Activated CD4-positive, alpha-beta T cell treated with anti-CD3 and anti-CD28 coated beads for 24 hours (primary cell): Measurements from ENCODE around the gene MEGF9.

Experiments used
- DNase-seq, 2 donors: peaks; one replicate each; pipeline ENCODE4 v3.0.0-alpha.2; 2020; ENCODE audit warnings: low read depth in 2 of 2

MEGF9 gene

DNA sequence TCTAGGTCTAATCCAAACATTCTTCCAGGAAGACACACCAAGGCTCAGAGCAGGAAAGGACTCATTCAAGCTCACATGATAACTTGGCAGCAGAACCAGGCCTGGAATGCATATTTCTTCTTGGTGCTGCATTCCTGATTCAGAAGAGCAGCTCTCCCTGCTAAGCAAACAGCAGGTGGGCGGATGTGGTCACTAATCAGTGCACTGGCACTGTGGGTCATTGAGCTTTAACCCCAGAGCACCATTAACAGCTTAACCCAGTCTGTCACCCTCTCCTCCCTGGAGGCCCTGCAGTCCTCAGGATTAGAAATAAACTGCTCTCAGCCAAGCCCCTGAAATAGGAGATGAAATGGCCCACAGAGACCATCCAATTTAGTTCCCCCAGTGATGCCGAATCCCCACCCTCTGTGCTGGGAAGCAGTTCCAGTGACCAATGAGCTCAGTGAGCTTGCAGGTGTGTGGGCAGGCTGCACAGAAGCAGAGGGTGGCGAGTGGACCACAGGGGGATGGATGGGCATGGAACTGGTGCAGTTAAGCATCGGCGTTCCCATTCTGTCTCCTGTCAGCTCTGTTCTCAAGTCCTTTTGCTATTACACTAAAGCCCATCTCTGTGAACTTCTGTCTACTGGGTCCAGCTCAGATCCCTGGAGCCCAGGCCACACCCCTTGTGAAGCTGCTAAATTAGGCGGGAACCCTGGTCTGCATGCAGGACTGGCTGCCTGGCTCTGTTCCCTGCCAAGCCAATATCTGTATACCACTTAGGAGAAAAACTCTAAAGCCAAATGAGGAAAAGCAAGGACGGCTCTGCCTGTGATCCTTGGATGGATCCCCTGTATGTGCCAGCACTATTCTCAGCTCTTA lies 16.6 kb upstream of the MEGF9 start:
- no peak for DNase-seq

DNA sequence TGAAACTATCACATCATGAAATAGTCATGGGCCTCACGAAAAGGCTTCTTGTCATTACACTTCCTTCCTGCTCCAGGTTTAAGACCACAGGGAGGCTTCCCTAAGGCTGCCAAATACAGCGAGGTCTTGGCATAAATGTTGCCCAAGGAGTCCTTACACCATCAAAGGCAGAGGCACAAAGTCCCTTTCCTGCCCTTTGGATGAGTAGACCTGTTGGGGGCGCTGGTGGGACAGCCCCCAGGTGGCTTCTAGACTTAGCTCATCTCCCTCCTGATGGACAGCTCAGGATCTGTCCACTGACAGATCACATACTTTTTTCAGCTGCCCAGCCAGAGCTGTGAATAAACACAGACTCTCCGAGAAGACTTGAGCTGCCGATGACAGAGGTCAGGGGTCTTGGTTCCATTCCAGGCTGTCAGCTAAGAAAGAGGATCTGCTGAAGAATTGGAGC lies 15.5 kb upstream of the MEGF9 start:
- DNase-seq = no peak

DNA sequence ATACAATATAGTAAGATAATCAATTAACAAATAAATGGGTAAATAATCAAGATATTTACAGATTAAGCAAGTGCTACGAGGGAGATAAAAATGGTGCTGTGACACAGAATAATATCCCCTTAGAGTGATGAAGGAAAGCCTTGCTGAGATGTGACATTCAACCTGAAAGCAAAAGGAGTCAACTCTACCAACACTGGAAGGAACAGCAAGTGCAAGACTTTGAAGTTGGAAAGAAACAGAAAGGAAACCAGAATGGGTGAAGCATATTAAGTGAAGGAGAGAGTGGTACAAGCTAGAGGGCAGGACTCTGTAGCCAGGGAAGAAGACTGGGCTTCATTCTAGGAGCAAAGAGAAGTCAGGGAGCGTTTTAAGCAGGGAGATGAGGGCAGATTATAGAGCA lies 12.2 kb upstream of the MEGF9 start:
- no peak for DNase-seq

DNA sequence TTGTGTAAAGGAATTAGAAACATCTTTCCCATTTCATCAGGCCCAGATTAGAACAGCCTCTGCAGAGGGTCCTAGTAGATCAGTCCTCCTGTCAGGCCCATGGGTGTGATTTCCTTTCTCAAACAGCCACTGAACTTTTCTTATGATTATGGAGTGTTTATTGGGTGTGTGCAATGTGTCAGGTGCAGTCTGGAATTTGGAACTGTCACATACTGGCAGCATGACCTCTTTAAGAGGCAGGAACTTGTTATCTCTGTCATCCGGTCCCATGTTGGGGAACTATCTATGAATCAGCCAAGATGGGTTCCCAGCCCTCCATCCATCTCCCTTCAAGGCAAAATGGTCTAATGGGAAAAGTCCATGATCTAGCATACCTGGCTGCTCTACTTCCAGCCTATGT lies 11.6 kb upstream of the MEGF9 start:
- DNase-seq = no peak

DNA sequence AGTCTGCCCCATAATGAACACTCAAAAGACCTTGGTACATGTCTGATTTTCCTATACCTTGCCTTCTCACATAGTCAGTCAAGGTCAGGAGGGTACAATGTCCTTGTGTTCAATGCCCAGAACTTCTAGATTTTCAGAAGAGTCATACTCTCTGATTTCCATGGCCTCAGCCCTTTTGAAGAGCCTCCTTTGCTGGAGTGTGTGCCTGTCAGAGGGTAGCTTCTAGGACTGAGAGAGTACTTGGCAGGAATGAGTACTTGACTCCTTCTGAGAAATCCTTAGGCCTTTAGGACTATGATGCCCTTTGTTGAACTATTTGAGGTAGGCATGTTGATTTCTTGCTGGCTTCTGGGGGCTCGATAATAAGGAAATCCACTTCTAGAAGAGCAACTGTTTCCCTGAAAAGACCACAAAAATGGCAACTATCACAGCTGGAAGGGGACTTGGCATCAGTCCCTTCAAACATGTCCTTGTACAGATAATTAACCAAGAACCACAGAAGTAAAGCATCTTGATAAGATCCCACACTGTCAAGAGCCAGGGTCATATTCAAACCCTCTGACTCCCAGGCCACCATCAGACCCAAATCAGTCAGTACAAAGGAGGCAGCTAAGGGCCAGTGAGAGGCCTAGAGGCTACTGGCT lies 10.6 kb upstream of the MEGF9 start:
- no peak for DNase-seq

DNA sequence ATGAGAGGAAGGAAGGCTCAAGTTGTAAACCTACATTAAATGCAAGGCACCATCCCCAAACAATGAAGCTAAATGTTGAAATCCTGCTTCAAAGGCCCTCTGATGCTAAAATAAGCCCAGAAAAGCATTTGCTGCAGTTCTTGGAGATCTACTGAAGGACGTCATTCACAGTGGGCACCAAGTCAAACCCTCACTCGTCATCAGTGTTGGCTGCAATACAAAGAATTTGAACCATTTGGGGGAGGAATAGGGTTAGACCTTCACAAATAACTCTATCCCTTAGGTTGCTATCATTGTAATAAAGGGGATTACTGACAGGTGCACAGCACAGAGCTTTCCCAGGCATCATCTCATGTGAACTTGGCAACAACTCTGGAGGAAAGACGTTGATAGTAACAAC lies 9.3 kb upstream of the MEGF9 start:
- DNase-seq = no peak

DNA sequence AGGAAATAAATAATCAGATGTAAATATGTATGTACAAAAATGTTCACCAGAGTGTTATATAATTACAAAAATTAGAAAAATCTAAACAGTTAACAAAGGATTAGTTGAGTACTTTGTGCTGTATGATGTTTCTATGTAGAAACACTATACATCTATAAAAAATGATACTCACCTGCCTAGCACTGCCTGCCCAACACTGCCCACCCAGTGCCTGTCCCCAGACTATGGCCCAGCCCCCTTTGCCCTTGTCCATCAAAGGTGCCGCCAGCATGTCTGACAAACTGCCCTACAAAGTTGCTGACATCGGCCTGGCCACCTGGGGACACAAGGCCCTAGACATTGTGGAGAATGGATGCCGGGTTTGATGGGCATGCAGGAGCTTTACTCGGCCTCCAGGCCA lies 6.1 kb upstream of the MEGF9 start:
- no peak for DNase-seq

DNA sequence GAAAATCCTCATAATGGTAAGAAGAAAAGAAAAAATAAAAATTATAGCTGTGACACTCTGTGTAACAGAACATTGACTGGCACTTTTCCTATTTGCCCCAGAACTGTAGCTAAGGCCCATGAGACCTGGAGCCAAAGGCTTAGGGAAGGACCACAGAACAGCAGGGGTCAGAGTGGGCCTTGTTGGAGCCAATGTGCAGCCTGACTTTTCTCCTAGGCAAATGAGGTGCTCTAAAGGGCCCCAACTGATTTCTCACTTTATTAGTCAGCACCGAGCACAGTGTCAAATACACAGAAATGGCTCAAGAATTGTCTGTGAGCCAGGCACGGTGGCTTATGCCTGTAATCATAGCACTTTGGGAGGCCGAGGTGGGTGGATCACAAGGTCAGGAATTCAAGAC lies 4.0 kb upstream of the MEGF9 start:
- DNase-seq = no peak

DNA sequence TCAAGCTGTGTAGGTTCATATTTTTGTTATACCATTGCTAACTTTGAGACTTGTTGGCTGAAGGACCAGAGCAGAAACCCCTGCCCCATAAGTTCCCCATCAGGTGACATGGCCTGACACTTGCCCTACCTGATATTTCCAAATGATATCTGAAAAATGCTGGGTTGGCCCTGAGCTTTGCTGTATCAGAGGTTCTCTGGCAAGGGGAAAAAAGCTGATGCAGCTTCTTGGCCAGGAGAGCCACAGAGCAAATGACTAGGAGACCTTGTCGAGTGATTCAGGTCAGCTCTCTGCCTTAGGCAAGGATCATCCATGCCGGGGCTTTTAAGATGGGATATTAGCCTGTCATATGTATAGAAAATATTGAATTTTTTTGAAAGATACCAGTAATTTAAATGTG lies 2.9 kb upstream of the MEGF9 start:
- no peak for DNase-seq

DNA sequence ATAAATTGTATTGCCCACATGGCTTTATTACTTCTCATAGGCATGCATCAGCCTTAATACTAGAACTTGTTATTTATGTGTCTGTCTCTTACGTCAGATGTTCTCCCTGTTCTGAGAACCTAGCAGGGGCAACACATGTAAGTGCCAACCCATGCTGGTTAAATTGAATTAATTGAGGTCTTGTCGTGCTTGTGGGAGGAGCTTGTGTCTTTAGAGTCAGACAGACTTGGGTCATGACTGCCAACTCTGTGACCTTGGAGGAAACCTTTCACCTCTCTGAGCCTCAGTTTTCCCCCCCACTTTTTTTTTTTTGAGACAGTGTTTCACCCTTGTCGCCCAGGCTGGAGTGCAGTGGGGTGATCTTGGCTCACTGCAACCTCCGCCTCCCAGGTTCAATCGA lies 2.2 kb upstream of the MEGF9 start:
- no peak for DNase-seq

DNA sequence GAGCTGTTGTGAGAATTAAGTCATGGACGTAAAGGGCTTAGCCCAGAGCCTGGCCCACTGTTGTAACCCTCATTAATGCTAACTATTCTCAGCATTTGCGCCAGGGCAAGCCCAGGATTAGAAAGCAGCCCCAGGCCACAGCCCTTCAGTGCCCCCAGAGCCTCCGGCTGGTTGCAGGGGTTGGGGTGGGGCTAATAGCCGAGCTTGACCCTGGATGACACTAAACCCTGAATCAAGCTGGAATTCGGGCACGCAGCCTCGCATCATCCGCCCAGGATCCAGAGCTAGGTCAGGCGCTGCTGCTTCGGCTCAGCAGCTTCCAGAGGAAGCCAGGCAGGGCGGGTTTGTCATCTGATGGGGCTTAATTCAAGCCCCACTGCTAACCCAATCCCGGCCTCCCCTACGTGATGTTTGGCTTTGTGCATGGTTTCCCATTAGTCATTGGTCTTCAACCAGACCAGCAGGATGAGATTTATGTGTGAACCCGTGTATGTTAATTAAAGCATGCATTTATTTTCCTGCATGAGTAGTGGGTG lies 1.2 kb upstream of the MEGF9 start:
- DNase-seq = no peak

DNA sequence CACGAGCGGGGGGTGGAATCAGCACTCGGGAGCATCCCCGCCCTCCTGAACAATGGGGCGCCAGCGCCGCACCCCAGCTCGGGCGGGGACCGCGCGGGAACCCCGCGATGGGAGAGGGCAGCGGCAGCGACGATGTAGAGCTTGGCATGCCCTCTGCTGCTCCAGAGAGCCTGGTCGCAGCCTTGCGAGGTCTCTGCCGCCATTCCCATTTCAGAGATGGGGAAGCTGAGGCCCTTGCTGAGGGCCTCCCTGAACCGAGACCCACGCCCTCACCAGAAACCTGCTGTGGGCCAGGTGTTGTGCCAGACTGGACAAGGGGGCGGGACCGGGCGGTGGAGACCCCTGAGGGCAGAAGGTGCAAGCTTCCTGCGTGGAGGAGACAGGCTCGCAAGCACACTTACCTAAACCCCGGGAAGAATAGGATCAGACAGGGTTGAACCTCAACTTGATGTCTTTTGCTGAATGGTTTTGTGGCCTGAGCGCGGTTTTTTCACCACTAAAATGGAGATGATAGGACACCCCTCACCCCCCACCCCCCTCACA lies 647 bp upstream of the MEGF9 start:
- DNase-seq = no peak

DNA sequence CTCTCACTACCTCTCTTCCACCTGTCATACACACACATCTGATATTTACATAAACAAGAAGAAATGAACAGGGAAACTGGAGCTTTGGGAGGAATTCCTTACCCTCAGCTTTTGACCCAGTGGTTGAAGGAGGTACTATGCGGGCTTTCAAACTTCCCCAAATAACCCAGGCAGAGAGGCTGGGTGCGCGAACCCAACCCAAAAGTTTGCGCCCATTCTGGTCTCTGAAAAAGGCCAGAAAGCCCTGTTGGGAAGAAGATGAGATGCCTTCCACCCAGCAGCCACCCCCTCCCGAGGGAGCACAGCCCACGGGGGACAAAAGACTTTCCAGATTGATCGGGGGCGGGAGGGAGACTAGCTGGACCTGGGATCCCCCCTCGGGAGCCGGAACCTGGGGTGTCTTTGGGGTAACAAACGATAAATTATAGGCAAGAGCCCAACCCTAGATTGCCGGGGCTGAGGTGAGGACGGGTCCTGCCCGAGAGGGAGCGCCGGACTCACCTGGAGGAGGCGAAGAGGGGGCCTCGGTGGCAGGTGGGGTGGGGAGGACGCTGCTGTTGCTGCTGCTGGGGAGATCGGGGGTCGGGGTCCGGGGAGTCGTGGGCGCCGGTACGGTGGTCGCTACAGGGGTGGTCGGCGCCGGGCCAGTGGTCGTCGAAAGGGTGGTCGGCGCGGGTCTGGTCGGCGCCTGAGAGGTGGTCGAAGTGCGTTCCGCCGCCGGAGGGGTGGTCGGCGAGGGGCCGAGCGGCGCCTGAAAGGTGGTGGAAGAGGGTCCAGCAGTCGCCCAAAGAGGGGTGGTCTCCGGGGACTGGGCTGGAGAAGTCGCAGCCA lies 798 bp downstream of the MEGF9 start:
- DNase-seq = no peak

DNA sequence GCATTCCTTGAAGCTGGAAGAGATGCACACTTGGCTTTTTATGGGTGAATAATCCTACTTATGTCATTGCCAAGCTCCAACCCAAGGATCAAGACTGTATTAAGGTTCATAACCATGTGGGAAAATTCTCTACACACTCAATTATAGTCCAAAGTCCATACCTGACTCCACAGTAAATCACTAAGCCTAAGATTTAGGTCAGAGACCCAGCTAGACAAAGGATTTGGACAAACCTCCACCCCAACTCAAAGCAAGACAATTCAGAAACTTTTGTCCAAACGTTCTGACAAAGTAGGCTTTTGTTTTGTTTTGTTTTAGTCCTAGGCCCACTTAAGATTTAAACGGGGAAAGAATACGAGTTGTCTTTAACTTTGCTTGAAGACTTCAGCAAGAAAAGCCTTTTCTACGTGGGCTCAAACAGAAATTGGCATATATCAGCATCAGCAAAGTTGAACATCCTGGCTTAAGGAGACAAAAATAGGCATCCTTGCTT lies 1.7 kb downstream of the MEGF9 start:
- DNase-seq = no peak

DNA sequence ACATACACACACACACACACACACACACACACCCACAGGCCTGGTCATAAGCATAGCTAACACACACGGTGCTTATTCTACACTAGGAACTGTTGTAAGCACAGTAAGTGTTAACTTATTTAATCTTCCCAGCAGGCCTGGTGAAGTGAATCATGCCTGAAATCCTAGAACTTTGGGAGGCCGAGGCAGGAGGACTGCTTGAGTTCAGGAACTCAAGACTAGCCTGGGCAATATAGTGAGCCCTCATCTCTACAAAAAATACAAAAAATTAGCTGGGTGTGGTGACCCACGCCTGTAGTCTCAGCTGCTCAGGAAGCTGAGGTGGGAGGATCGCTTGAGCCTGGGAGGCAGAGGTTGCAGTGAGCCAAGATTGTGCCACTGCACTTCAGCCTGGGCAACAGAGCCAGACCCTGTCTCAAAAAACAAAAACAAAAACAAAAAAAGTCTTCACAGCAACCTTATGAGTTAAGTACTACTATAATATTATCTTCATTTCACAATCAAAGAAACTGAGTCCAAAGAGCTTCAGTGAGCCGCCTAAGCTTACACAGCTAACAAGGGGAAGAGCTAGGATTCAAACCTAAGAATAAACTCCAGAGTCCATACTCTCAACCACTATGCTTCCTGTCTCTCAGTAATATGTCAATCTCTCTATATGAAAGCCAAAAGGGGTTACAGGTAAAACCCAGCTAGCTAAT lies 2.3 kb downstream of the MEGF9 start:
- no peak for DNase-seq

DNA sequence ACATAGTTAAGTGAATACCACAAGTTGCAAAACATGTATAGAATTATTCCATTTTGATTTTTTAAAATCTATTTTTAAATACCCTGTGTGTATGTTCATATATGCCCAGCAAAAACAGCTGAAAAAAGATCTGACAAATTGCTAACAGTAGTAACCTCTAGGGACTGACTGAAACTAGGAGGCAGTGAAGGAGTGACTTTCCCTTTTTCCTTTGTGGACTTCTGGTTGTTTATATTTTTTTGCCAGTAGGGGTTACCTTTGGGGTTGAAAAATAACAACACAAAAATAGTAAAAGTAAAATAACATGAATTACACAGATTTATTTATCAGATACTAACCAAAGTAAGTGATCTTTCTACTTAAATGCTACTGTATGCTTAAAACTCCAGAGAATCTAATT lies 2.9 kb downstream of the MEGF9 start:
- DNase-seq = no peak

DNA sequence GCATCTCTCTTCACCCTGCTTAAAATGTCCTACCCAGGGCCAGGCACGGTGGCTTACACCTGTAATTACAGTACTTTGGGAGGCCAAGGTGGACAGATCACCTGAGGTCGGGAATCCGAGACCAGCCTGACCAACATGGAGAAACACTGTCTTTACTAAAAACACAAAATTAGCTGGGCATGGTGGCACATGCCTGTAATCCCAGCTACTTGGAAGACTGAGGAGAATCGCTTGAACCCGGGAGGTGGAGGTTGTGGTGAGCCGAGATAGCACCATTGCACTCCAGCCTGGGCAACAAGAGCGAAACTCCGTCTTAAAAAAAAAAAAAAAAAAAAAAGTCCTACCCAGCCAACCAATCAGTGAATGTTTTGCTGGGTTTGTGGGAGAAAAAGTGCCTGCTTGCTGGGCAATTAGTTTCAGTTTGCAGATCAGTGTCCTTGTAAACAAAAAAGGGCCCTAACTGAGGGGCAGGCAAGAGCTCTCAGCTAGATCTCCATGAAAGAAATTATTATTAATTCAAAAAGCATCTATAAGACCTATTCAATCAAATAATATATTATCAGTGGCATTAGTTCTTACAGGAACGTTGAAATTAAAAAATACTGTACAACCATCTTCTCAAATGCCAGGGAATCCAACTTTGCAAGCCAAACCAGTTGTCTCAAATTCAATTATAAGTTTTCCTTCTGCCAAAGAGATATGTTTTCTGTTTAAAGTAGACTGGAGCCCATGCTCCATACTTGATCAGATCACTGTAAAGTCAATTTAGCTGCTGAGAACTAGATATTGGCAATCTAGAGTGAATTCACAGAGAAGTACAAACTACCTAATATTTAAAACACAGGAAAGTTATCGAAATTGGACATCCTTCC lies 3.9 kb downstream of the MEGF9 start:
- no peak for DNase-seq

DNA sequence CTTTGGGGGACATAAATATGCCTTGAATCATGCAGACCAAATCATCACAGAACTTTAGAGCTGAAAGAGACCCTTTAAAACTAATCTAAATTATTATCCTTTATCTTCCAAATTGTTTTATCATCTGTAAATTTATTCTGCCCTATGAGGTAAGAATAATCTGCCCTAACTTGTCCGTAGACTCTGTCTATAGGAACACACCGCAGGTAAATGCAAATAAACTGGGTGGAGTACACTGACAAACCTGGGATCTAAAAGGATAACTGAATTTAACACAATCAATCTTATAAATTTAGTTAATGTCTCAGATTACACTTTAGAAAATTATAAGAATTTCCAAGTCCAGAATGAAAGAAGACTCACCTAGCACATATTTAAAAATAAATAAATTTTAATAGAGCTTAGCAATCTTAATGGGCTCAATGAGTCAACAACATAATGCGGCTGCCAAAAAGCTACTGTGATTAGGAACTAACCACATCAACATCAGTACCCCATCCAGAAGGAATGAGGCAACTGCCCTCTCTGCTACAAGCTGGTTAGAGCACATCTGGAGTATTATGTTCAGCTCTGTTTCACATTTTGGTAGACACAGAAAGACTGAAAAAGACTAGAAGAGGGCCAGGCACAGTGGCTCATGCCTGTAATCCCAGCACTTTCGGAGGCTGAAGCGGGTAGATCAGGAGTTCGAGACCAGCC lies 5.6 kb downstream of the MEGF9 start:
- no peak for DNase-seq

DNA sequence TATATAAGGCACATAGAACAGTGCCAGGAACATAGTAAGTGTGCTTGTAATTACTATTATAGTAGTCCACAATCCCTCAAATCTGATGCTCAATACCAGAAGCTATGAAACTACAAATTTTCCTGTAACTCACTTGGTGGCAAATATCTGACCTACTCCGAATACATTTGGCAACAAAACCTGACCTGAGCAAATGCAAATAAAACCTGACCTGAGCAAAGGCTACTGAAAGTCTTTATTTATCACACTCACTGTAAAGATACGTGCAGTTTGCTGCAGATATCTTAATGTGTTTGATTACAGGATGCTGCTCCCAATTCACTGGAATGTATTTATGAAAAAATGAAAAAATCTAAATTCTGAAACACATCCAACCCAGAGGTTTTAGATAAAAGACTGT lies 7.1 kb downstream of the MEGF9 start:
- DNase-seq = no peak

DNA sequence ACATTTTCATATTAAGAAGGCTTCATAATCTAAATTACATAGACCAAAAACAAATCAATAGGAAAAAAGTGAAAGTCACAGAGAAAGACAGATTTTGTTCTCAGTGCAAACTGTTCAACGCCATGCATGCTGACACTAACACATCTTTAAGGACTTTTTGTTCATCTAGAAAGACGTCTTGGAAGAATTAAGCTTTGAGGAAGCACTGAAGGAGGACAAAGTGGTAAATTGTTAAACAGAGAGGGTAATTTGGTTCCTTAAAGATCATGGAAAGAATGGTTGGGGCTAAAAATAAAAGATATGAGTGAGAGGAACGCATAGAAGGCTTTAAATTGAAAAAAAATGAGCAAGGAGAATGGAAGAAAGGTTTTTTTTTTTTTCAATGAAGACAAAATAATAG lies 9.1 kb downstream of the MEGF9 start:
- no peak for DNase-seq
